GM23338 (cell line): Measurements from ENCODE around the gene B3GALNT1.

ENCODE experiments used
- EZH2 ChIP-seq: fragments of 200-600 bp; sonication (generic); IDR thresholded peaks from one replicate; pipeline ENCODE4 v1.8.0; 2017; ENCODE audit warnings: antibody characterized with exemption, mild to moderate bottlenecking, low read depth; ENCODE audit not compliant: unreplicated experiment
- EZH2phosphoT487 ChIP-seq: fragments of 200-600 bp; sonication (generic); IDR thresholded peaks from one replicate; pipeline ENCODE4 v1.8.1; 2018; ENCODE audit warnings: antibody characterized with exemption; ENCODE audit not compliant: unreplicated experiment
- POLR2AphosphoS5 ChIP-seq: IDR thresholded peaks from 2 replicates; pipeline ENCODE4 v1.6.1; 2016; ENCODE audit warnings: antibody characterized with exemption, low read depth
- REST ChIP-seq: IDR thresholded peaks from one replicate; pipeline ENCODE4 v1.6.1; 2018; ENCODE audit warnings: antibody characterized with exemption; ENCODE audit not compliant: unreplicated experiment
- ZNF331 ChIP-seq: fragments of 250-450 bp; sonication (Bioruptor Pico); IDR thresholded peaks from 2 replicates; pipeline ENCODE4 v1.5.0; 2020; ENCODE audit warnings: low read depth, mild to moderate bottlenecking, moderate library complexity
- TF ChIP-seq, protein P1 (sequence below), 2 experiments: fragments of 200-600 bp in 1 of 2; sonication (generic) in 1 of 2; conservative IDR thresholded peaks; 2 replicates each; pipeline versions ENCODE4 v1.5.1 to v1.6.1; 2016 to 2017; ENCODE audit warnings: antibody characterized with exemption in 2 of 2, low read depth in 2 of 2, mild to moderate bottlenecking in 2 of 2, moderate library complexity in 1 of 2

DNA sequence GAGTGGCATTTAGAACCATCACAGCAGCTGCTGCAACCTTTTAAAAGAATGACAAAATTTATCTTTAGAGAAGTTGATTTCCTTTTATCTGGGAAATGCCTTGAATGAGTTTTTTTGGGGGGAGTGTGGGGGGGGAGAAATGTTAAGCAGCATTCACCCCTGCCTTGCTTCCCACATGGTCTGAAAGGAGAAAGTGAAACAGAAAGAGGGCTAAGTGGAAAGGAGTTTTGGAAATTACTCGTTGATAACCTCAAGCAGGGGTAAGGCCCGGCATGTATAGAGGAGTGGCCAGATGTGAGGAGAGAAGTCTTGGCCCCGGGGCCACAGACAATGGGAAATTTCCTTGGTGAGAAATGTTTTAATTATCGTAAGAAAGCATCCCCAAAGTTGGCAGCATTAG, 23.5 kb downstream of the B3GALNT1 start:
- TF ChIP-seq, protein P1, sequence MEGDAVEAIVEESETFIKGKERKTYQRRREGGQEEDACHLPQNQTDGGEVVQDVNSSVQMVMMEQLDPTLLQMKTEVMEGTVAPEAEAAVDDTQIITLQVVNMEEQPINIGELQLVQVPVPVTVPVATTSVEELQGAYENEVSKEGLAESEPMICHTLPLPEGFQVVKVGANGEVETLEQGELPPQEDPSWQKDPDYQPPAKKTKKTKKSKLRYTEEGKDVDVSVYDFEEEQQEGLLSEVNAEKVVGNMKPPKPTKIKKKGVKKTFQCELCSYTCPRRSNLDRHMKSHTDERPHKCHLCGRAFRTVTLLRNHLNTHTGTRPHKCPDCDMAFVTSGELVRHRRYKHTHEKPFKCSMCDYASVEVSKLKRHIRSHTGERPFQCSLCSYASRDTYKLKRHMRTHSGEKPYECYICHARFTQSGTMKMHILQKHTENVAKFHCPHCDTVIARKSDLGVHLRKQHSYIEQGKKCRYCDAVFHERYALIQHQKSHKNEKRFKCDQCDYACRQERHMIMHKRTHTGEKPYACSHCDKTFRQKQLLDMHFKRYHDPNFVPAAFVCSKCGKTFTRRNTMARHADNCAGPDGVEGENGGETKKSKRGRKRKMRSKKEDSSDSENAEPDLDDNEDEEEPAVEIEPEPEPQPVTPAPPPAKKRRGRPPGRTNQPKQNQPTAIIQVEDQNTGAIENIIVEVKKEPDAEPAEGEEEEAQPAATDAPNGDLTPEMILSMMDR (conservative IDR thresholded peaks at IDR 0.05; ENCODE audit: low read depth in 2 of 2) = no peak
- no peak for TF ChIP-seq POLR2AphosphoS5
- no peak for TF ChIP-seq ZNF331 (CRISPR knock-in tag)
- TF ChIP-seq EZH2phosphoT487 = no peak
- no peak for TF ChIP-seq REST
- TF ChIP-seq EZH2 = no peak
